OCI-LY3 (cell line): ENCODE data around the gene CYP8B1.

Experiments
- CTCF ChIP-seq: fragments of 200-600, 300-600 bp; sonication (generic); IDR thresholded peaks from 2 replicates; pipeline ENCODE4 v1.5.1; 2014; ENCODE audit warnings: antibody characterized with exemption, low read length, low read depth
- EZH2phosphoT487 ChIP-seq: fragments of 200-600 bp; shearing (Covaris generic); IDR thresholded peaks from 2 replicates; pipeline ENCODE4 v1.6.1; 2018; ENCODE audit warnings: antibody characterized with exemption, mixed run types, low read depth

DNA sequence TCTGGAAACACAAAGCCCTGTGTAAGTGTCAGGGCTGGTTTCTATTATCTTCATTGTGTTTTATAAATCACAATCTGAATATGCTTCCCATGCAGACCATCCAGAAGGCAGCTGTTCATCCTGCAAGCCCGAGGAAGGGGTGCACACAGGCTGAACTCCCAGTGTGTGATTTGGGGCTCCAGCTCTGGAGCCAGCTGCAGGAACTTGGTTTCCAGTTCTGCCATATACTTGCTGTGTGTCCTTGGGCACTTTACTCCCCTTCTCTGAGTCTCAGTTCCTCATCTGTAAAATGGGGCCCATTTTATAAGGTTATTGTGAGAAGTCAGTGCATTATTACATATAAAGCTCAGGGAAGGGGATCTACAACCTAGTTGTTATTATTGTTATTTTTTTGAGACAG, 22.6 kb downstream of the CYP8B1 start:
- TF ChIP-seq CTCF (no peak), EZH2phosphoT487 (no peak)
